Neural cell (in vitro differentiated cells): ENCODE measurements around the gene LHFPL5. TPM values are rescaled to one million over a fixed set of nuclear protein-coding genes. Genes with fewer than 3 reads are reported as not detected.

Experiments
- H2AFZ ChIP-seq: fragments of 200-600, 300-800 bp; sonication (generic), shearing (Covaris generic); 2 replicates; pipeline ENCODE4 v1.6.0; 2014; ENCODE audit warnings: low read depth, mild to moderate bottlenecking, antibody characterized with exemption, low read length, moderate library complexity
- H3F3A ChIP-seq: fragments of 200-600 bp; shearing (Covaris generic); 2 replicates; pipeline ENCODE4 v1.6.1; 2016; ENCODE audit warnings: mild to moderate bottlenecking, moderate library complexity, mixed read lengths, antibody characterized with exemption, low read length; ENCODE audit not compliant: insufficient read depth, poor library complexity, severe bottlenecking
- H3K27ac ChIP-seq: fragments of 200-600, 300-800 bp; sonication (generic), shearing (Covaris generic); 2 replicates; pipeline ENCODE4 v1.5.1; 2014; ENCODE audit warnings: mild to moderate bottlenecking, low read length, moderate library complexity
- H3K27me3 ChIP-seq: fragments of 300-800, 200-600 bp; sonication (generic), shearing (Covaris generic); 2 replicates; pipeline ENCODE4 v1.6.0; 2014; ENCODE audit warnings: mild to moderate bottlenecking, low read depth, low read length, moderate library complexity; ENCODE audit not compliant: insufficient read depth
- H3K36me3 ChIP-seq: fragments of 300-800, 200-600 bp; sonication (generic), shearing (Covaris generic); 2 replicates; pipeline ENCODE4 v1.5.1; 2014; ENCODE audit warnings: mild to moderate bottlenecking, antibody characterized with exemption, low read length, moderate library complexity; ENCODE audit not compliant: insufficient read depth
- H3K4me2 ChIP-seq: fragments of 300-800, 200-600 bp; sonication (generic), shearing (Covaris generic); 2 replicates; pipeline ENCODE4 v1.6.0; 2014; ENCODE audit warnings: mild to moderate bottlenecking, low read length
- H3K4me3 ChIP-seq: fragments of 300-800, 200-600 bp; sonication (generic), shearing (Covaris generic); 2 replicates; pipeline ENCODE4 v1.5.1; 2014; ENCODE audit warnings: mild to moderate bottlenecking, low read length, moderate library complexity
- H3K79me2 ChIP-seq: fragments of 200-600 bp; shearing (Covaris generic); replicated peaks from 2 replicates; pipeline ENCODE4 v1.6.0; 2014; ENCODE audit warnings: mild to moderate bottlenecking, low read length, moderate library complexity; ENCODE audit not compliant: insufficient read depth
- H3K9ac ChIP-seq: fragments of 300-800, 200-600 bp; sonication (generic), shearing (Covaris generic); 2 replicates; pipeline ENCODE4 v1.6.1; 2016; ENCODE audit warnings: mild to moderate bottlenecking, low read length, mixed read lengths
- H3K9me2 ChIP-seq: fragments of 200-600 bp; shearing (Covaris generic); 2 replicates; pipeline ENCODE4 v1.6.1; 2016; ENCODE audit warnings: mild to moderate bottlenecking, low read length, mixed read lengths; ENCODE audit not compliant: insufficient read depth
- H3K9me3 ChIP-seq: fragments of 200-600, 300-800 bp; sonication (generic), shearing (Covaris generic); 2 replicates; pipeline ENCODE4 v1.6.1; 2016; ENCODE audit warnings: mild to moderate bottlenecking, mixed run types, low read length, moderate library complexity, mixed read lengths
- H4K20me1 ChIP-seq: fragments of 200-600 bp; shearing (Covaris generic); 2 replicates; pipeline ENCODE4 v1.6.1; 2016; ENCODE audit warnings: mild to moderate bottlenecking, mixed run types; ENCODE audit not compliant: insufficient read depth
- EP300 ChIP-seq: fragments of 450-650 bp; conservative IDR thresholded peaks from 2 replicates; pipeline ENCODE4 v1.6.1; 2014; ENCODE audit warnings: antibody characterized with exemption, mild to moderate bottlenecking, moderate library complexity; ENCODE audit not compliant: poor library complexity, severe bottlenecking
- EZH2 ChIP-seq: fragments of 200-600, 300-800 bp; shearing (Covaris generic), sonication (generic); IDR thresholded peaks from 2 replicates; pipeline ENCODE4 v1.6.1; 2014; ENCODE audit warnings: antibody characterized with exemption, low read length, borderline replicate concordance, mild to moderate bottlenecking; ENCODE audit not compliant: insufficient read depth, poor library complexity, severe bottlenecking
- MXI1 ChIP-seq: fragments of 450-650 bp; conservative IDR thresholded peaks from 2 replicates; pipeline ENCODE4 v1.6.1; 2014; ENCODE audit warnings: antibody characterized with exemption, mild to moderate bottlenecking; ENCODE audit not compliant: poor library complexity, severe bottlenecking
- POLR2AphosphoS5 ChIP-seq: IDR thresholded peaks from 2 replicates; pipeline ENCODE4 v1.6.1; 2012
- RAD21 ChIP-seq: fragments of 450-650 bp; conservative IDR thresholded peaks from 2 replicates; pipeline ENCODE4 v1.6.1; 2014; ENCODE audit warnings: antibody characterized with exemption, mild to moderate bottlenecking, moderate library complexity
- SMC3 ChIP-seq: fragments of 450-650 bp; conservative IDR thresholded peaks from 2 replicates; pipeline ENCODE4 v1.6.1; 2014; ENCODE audit warnings: antibody characterized with exemption, mild to moderate bottlenecking, moderate library complexity; ENCODE audit not compliant: poor library complexity
- TAF1 ChIP-seq: IDR thresholded peaks from 2 replicates; pipeline ENCODE4 v1.6.1; 2012; ENCODE audit warnings: low read depth
- polyA minus RNA-seq: library from RNA; depleted of rRNA, polyadenylated mRNA; stranded (reverse); fragments of >200 nt; gene quantifications from 2 replicates; pipeline ENCODE4 v1.2.3, GENCODE V29; 2014
- polyA plus RNA-seq: library from polyadenylated mRNA; depleted of rRNA; stranded (reverse); fragments of >200 nt; gene quantifications from 2 replicates; pipeline ENCODE4 v1.2.3, GENCODE V29; 2014
- TF ChIP-seq, protein P1 (sequence below): fragments of 450-650 bp; IDR thresholded peaks from 2 replicates; pipeline ENCODE4 v1.5.1; 2014; ENCODE audit warnings: antibody characterized with exemption, mild to moderate bottlenecking, moderate library complexity; ENCODE audit not compliant: poor library complexity, severe bottlenecking
- TF ChIP-seq, protein P2 (sequence below): IDR thresholded peaks from 2 replicates; pipeline ENCODE4 v1.6.1; 2012; ENCODE audit warnings: borderline replicate concordance

LHFPL5 gene
- polyA plus RNA-seq (0.17 TPM in 1 of 2 replicates, not detected in the other), polyA minus RNA-seq (not detected in 2 replicates)

DNA sequence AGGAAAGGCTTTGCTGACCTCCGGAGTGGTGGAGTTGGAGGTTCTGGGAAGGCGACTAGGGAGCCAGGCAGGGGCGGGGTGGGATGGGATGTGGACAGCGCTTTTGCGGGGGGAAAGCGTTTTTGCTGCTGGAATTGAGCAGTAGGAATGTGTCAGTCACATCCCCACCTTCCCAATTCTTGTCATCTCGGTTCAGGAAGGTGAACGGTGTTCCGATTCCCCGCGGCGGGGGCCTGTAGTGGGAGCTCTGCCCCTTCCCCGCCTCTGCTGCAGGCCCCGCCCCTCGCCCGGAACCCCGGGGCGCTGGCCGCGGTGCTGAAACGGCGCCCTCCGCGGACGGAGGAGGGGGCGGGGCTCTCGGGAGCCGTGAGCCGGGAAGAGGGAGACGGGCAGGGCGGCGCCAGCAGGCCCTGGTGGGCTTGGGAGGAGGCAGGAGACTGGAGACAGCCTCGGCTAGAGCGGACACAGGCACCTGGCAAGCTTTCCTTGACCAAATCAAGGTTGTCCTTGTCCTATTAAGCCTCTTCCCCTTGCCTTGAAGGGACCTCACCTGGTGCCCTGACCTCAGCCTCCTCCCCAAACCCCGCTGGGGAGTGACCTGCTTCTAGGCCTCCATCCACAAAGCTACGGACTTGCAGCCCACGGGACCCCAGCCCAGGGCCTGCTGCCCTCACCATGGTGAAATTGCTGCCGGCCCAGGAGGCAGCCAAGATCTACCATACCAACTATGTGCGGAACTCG is at the start of gene LHFPL5:
Gene LHFPL5, plus strand, starts transcription at position 357 of the 741 bp plus-strand sequence. Its CDS starts 319 bp downstream, at position 676.
- H3K4me2 ChIP-seq, result no peak within 1 kb of the TSS
- no peak within 1 kb of the TSS for H2AFZ ChIP-seq
- H3K9ac ChIP-seq, result peak within 1 kb of the TSS; percentile 36
- H3K9me3 ChIP-seq, result no peaks in the 10 kb centered on the region
- H3K4me3 ChIP-seq, result peak within 1 kb of the TSS; percentile 62
- no peaks in the 10 kb centered on the region for H3K9me2 ChIP-seq
- no peak within 1 kb of the TSS for H3K27ac ChIP-seq
- H3K36me3 ChIP-seq, result no peaks in the 10 kb centered on the region
- no peaks in the 10 kb centered on the region for H3K27me3 ChIP-seq
- TF ChIP-seq, protein P1, sequence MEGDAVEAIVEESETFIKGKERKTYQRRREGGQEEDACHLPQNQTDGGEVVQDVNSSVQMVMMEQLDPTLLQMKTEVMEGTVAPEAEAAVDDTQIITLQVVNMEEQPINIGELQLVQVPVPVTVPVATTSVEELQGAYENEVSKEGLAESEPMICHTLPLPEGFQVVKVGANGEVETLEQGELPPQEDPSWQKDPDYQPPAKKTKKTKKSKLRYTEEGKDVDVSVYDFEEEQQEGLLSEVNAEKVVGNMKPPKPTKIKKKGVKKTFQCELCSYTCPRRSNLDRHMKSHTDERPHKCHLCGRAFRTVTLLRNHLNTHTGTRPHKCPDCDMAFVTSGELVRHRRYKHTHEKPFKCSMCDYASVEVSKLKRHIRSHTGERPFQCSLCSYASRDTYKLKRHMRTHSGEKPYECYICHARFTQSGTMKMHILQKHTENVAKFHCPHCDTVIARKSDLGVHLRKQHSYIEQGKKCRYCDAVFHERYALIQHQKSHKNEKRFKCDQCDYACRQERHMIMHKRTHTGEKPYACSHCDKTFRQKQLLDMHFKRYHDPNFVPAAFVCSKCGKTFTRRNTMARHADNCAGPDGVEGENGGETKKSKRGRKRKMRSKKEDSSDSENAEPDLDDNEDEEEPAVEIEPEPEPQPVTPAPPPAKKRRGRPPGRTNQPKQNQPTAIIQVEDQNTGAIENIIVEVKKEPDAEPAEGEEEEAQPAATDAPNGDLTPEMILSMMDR, result no peak
- TF ChIP-seq, protein P2, sequence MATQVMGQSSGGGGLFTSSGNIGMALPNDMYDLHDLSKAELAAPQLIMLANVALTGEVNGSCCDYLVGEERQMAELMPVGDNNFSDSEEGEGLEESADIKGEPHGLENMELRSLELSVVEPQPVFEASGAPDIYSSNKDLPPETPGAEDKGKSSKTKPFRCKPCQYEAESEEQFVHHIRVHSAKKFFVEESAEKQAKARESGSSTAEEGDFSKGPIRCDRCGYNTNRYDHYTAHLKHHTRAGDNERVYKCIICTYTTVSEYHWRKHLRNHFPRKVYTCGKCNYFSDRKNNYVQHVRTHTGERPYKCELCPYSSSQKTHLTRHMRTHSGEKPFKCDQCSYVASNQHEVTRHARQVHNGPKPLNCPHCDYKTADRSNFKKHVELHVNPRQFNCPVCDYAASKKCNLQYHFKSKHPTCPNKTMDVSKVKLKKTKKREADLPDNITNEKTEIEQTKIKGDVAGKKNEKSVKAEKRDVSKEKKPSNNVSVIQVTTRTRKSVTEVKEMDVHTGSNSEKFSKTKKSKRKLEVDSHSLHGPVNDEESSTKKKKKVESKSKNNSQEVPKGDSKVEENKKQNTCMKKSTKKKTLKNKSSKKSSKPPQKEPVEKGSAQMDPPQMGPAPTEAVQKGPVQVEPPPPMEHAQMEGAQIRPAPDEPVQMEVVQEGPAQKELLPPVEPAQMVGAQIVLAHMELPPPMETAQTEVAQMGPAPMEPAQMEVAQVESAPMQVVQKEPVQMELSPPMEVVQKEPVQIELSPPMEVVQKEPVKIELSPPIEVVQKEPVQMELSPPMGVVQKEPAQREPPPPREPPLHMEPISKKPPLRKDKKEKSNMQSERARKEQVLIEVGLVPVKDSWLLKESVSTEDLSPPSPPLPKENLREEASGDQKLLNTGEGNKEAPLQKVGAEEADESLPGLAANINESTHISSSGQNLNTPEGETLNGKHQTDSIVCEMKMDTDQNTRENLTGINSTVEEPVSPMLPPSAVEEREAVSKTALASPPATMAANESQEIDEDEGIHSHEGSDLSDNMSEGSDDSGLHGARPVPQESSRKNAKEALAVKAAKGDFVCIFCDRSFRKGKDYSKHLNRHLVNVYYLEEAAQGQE, result peak; percentile 90
- TF ChIP-seq EP300 (no peak), SMC3 (no peak), EZH2 (no peak), RAD21 (no peak), POLR2AphosphoS5 (no peak)
- H3F3A ChIP-seq, result no peaks in the 10 kb centered on the region
- H3K79me2 ChIP-seq, result no peaks in the 10 kb centered on the region
- H4K20me1 ChIP-seq, result no peaks in the 10 kb centered on the region

DNA sequence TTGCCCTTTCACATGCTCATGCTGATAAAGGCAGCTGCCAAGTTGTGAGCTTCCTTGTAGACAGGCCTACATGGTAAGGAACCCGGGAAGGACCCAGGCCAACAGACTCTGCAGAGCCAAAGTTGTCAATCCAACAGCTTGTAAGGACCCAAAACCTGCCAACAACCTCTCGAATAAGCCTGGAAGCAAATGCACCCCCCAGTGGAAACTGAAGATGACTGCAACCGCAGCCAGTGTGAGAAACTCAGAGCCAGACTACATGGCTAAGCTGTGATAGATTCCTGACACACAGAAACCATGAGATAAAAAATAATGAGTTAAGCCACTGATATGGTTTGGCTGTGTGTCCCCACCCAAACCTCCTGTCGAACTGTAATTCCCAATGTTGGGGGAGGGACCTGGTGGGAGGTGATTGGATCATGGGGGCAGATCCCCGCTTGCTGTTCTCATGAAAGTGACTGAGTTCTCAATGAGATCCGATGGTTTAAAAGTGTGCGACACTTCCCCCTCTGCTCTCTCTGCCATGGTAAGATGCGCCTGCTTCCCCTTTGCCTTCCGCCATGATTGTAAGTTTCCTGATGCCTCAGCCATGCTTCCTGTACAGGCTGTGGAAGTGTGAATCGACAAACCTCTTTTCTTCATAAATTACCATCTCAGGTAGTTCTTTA is 47.6 kb upstream of the LHFPL5 start:
- H3K36me3 ChIP-seq, result no peaks in the 10 kb centered on the region
- H3F3A ChIP-seq, result no peaks in the 10 kb centered on the region
- no peak overlapping the region for H3K4me2 ChIP-seq
- H3K9ac ChIP-seq, result no peak overlapping the region
- no peak overlapping the region for H3K27ac ChIP-seq
- no peaks in the 10 kb centered on the region for H3K9me3 ChIP-seq
- no peak overlapping the region for H2AFZ ChIP-seq
- H4K20me1 ChIP-seq, result no peaks in the 10 kb centered on the region
- no peaks in the 10 kb centered on the region for H3K9me2 ChIP-seq
- H3K79me2 ChIP-seq, result no peaks in the 10 kb centered on the region
- TF ChIP-seq EP300 (no peak), SMC3 (no peak), TAF1 (no peak), EZH2 (no peak), RAD21 (peak; percentile 8), POLR2AphosphoS5 (no peak), MXI1 (no peak)
- TF ChIP-seq, protein P1, result peak; percentile 31
- TF ChIP-seq, protein P2, result no peak
- H3K4me3 ChIP-seq, result no peak overlapping the region
- no peaks in the 10 kb centered on the region for H3K27me3 ChIP-seq
